ENCODE data around the gene MTAP.
"Not testable (repeated sequence)": the region's sequence is repeated elsewhere in the genome, so short reads cannot be mapped to it uniquely, and the experiment has no call there.

MTAP gene

DNA sequence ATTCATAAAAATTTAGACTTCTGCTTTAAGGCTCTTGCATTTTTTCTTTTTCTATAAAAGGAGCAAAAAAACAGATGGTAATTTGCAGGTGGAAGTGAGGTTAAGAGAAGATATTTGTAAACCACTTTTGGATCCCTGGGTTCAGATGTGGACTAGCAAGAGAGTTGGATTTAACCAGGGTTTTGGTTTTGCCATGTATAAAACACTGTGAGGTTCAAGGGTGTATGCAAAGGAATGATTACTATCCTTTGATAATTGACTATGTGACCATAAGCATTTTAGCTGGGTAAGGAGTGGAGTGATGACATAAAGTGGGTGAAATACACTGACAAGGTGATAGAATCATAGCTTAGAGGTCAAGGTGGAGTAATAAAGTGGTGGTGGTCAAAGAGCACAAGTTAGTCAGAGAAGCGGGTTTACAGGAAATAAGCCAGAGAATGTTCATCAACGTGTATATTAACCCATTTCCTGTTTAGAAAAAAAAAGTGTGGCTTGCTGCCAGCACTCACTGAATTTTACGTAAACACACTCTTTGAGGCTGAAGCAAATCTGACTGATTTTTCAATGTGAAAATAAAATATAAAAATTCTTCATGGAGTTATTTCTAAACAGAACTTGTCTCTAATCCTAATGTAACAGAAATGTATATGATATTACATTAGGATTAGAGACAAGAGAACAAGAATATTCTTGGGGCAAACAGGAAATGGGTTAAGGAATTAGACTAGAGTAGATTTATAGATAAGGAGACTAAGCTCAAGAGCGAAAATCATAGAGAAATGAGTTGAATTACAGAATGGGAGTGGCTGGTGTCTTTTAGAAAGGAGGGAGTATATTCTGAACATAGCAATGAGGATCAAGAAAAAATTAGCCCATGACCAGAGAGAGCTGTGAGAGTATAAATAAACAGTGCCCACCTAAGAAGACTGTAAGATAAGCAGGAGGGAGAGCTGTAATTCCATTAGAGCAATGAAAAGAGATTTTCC is 117.2 kb downstream of the MTAP start:
- DNase-seq (ENCODE audit: low read depth in 2 of 2), result peak in 1 of 2 donors; percentile 0

DNA sequence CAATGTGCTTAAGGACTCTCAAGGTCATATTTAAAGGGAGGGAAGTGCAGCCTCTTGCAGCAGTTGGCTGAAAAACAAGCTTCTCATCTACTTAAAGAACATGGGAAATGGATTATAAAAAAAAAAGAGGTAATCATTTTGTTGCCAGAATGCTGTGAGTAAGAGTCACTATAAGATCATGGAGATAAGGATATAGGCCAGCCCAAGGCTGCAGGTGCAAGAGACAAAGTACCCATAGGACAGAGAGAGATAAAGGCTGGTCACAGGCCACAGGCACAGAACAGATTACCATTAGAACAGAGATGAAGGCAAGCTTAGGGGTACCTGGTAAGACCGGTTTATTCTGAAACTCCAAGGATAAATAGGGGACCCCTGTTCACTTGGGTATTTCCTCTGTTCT is 121.3 kb downstream of the MTAP start:
- no peak for DNase-seq (ENCODE audit: low read depth in 2 of 2)

DNA sequence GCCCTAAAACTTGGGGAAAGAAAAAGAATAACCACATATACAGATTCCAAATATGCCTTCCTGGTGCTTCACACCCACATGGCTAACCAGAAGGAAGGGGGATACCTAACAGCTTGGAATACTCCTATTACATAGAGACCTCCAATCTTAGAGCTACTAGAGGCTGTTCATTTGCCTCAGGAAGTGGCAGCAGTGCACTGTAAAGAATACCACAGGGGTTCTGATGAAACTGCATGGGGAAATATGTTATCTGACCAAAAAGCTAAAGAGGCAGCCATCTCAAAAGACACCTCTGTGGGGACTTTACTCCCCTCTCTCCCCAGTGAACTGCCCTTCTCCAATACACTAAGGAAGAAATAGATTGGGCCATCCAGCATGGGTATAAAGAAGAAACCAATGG is 125.3 kb downstream of the MTAP start:
- no peak for DNase-seq (ENCODE audit: low read depth in 2 of 2)

DNA sequence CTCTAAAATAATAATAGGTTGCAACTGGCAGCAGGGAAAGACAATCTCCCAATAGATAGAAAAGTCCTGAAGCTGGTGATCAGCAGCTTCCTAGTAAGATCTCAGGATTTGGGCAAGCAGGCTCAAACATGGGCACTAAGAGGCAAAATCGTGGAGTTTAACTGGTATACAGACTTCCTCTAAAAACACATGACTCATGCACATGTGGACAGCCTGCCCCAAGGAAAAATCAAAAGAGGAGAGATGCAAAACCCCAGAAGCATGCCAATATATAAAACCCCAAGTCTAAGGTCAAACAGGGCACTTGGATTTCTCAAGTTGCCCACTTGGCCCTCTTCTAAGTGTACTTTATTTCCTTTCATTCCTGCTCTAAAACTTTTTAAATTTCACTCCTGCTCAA is 129.0 kb downstream of the MTAP start:
- no peak for DNase-seq (ENCODE audit: low read depth in 2 of 2)

- DNase-seq (ENCODE audit: low read depth in 2 of 2), result no peak
Observed at GRCh38 chr9:21933281-21933680, 130.8 kb downstream of the MTAP start.

GRCh38 chr9:21933865-21934264 is 131.4 kb downstream of the MTAP start:
- DNase-seq (ENCODE audit: low read depth in 2 of 2), result no peak

DNA sequence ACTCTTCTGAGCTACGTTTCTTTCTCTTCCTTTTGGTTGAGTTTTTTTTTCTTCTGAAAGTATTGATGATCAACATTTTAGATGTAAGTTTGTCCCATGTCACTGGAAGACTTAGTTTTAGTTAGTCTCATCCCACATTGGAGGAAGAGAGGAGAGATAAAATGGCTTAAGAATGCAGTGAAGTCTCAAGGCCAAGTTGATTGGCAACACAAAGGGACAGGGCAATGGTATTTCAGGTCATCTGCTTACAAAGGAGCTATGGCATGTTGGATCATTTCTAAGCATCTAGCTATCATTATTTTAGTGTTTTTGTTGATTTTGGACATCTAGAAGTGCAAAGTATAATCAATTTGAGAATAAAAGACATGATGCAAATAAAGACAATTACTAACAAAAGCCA is 133.2 kb downstream of the MTAP start:
- DNase-seq (ENCODE audit: low read depth in 2 of 2), result no peak

DNA sequence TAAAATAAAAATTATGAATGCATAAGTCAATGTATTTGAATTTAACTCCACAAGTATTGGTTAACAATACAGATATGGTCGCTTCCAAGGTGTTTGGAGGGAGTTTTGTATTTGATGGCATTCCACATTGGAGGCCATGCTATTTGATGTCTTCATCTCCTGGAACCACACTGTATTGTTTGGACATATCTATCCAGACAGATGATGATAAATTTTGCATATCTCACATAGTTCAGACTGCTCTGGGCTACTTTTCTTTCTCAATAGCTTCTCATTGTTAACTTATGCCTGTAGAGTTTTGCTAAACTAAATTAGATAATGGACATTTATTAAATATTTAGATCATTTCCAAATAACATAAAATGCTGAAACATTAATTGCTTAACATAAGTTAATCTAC is 133.7 kb downstream of the MTAP start:
- no peak for DNase-seq (ENCODE audit: low read depth in 2 of 2)

DNA sequence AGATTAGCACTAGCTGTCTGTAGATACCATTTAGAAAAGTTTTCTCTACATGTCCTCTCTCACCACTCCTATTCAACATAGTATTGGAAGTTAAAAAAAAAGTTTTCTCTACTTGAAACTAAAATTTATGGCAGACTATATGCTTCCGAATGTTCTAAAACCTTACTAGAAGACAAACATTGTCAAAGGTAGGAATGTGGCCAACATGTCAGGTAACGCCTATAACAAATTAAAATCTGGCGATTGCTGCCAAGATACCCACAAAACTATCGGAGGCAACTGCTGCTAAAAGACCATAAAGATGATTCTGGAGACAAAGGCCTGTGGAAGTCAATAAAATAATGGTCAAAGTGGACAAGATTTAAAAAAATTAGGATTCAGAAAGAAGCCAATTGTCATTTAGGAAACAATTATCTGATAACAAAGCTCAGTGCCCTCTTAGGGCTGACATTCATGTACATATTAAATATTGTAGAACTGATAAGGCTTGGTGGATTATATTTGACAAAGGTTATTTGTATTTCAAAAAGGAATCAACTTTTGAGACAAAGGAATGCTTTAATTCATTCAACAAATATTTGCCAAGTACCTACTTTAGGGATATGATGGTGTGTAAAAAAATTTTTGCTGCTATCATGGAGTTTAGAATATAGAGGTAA is 139.0 kb downstream of the MTAP start:
- no peak for DNase-seq (ENCODE audit: low read depth in 2 of 2)

DNA sequence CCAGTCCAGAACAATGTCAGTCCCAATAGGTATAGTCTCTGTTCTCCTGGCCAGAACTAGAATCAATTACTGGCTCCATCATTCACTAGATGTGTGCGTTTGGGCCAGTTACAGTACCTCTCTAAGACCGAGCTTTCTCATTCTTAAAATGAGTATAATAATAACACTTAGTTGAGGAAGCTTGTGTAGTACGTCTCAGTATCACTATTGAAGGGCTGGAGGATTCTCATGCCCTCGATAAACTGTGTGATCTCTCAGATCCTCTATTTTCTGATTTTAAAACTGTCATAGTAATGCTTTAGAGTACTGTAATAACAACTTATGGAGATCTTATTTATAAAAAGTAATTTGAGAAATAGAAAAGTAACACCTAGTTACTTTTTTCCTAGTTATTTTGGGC is 141.0 kb downstream of the MTAP start:
- DNase-seq (ENCODE audit: low read depth in 2 of 2), result no peak

GRCh38 chr9:21945606-21946005 is 143.2 kb downstream of the MTAP start:
- no peak for DNase-seq (ENCODE audit: low read depth in 2 of 2)

GRCh38 chr9:21958833-21959232 is 156.4 kb downstream of the MTAP start:
- DNase-seq (ENCODE audit: low read depth in 2 of 2), result no peak

DNA sequence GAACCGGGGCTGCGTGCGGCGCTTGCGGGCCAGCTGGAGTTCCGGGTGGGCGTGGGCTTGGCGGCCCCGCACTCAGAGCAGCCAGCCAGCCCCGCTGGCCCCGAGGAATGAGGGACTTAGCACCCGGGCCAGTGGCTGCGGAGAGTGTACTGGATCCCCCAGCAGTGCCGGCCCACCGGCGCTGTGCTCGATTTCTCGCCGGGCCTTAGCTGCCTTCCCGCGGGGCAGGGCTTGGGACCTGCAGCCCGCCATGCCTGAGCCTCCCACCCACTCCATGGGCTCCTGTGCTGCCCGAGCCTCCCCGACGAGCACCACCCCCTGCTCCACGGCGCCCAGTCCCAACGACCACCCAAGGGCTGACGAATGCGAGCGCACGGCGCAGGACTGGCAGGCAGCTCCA is 156.8 kb downstream of the MTAP start:
- DNase-seq (ENCODE audit: low read depth in 2 of 2), result not testable (repeated sequence)

- no peak for DNase-seq (ENCODE audit: low read depth in 2 of 2)
Observed at GRCh38 chr9:21961569-21961968, 159.1 kb downstream of the MTAP start.

DNA sequence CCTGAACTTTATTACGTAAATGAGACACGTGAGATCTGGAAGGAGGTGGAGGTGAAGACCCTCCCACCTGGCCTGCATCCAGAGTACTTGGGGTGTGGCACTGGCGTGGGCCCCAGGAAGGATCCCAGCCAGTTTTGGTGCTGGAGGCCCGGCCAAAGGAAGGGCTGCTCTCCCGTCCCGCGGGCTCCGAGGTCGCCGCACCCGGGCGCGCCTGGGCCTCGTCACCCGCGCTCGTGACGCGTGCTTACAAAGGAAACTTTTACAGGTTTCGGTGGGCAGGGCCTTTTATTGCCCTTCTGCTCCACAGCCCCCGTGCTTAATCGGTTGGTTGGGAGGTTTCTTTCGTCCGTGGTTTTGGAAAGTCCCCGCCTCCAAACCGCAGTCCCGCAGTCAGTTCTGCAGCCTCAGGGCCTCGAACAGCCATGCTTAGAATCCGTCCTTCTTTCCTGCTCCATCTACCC is 162.5 kb downstream of the MTAP start:
- peak in 1 of 2 donors; percentile 24 for DNase-seq (ENCODE audit: low read depth in 2 of 2)

- DNase-seq (ENCODE audit: low read depth in 2 of 2), result no peak
Observed at GRCh38 chr9:21965401-21965951, 163.0 kb downstream of the MTAP start.

GRCh38 chr9:21966140-21966851 is 163.9 kb downstream of the MTAP start:
- no peak for DNase-seq (ENCODE audit: low read depth in 2 of 2)

- no peak for DNase-seq (ENCODE audit: low read depth in 2 of 2)
Observed at GRCh38 chr9:21967169-21967568, 164.7 kb downstream of the MTAP start.

GRCh38 chr9:21967702-21968101 is 165.3 kb downstream of the MTAP start:
- DNase-seq (ENCODE audit: low read depth in 2 of 2), result no peak

DNA sequence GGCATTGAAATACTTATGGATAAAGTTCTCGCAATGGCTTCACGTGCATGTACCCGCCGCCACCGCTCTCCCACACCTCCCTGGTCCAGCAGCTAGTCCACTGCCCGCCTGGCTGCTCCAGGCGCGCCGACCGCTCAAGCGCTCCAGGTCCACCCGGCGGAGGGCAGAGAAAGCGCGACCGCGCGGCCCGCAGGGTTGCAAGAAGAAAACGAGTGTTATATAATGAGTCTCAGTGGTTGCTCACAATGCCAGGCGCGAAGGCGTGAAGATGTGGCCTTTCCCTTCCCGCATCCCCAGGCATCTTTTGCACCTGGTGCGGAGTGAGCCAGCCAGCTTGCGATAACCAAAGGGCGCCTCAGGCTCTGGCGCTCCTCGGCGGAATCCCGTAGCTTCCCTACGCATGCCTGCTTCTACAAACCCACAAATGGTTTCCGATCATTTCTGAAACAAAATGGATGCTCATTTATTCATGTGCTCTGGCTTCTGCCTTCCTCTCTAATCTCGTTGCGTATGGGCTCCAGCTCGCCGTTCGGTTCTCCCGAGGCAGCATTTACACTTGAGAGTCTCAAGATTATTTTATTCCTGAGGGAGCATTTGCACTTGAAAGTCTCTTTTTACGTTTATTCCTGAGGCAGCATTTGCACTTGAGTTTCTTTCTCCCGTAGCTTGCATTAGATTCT is 166.0 kb downstream of the MTAP start:
- DNase-seq (ENCODE audit: low read depth in 2 of 2), result no peak
